GM23338 (cell line): ENCODE data around the gene MAP2K4. TPM values are rescaled to one million over a fixed set of nuclear protein-coding genes. Genes with fewer than 3 reads are reported as not detected.

ENCODE experiments used
- ATAC-seq: fragments of 200-7000 bp; cut with Tn5 transposase; 3 replicates; pipeline ENCODE4 v1.9.1; 2020
- DNase-seq: peaks from one replicate; pipeline ENCODE4 v3.0.0-alpha.2; 2015; ENCODE audit warnings: low spot score
- H2AFZ ChIP-seq: fragments of 200-600 bp; sonication (generic); 2 replicates; pipeline ENCODE4 v1.8.0; 2016; ENCODE audit warnings: antibody characterized with exemption, mild to moderate bottlenecking, moderate library complexity
- H3F3A ChIP-seq: fragments of 200-600 bp; sonication (generic); replicated peaks from 2 replicates; pipeline ENCODE4 v1.8.0; 2017; ENCODE audit warnings: antibody characterized with exemption, mixed run types, low read depth
- H3K27ac ChIP-seq: fragments of 200-600 bp; sonication (generic); 2 replicates; pipeline ENCODE4 v1.6.1; 2016; ENCODE audit warnings: low read depth
- H3K27me3 ChIP-seq: fragments of 200-600 bp; sonication (generic); 2 replicates; pipeline ENCODE4 v1.8.0; 2016; ENCODE audit warnings: mild to moderate bottlenecking, mixed run types, moderate library complexity; ENCODE audit not compliant: insufficient read depth
- H3K36me3 ChIP-seq: fragments of 200-600 bp; sonication (generic); 2 replicates; pipeline ENCODE4 v1.8.0; 2016; ENCODE audit warnings: mild to moderate bottlenecking; ENCODE audit not compliant: insufficient read depth
- H3K4me1 ChIP-seq: fragments of 200-600 bp; sonication (generic); 2 replicates; pipeline ENCODE4 v1.8.0; 2016; ENCODE audit warnings: mild to moderate bottlenecking, moderate library complexity; ENCODE audit not compliant: insufficient read depth
- H3K4me2 ChIP-seq: fragments of 200-600 bp; sonication (generic); 2 replicates; pipeline ENCODE4 v1.7.1; 2017; ENCODE audit warnings: mixed run types
- H3K4me3 ChIP-seq: fragments of 200-600 bp; sonication (generic); 2 replicates; pipeline ENCODE4 v1.6.1; 2016; ENCODE audit warnings: mixed run types
- H3K79me2 ChIP-seq: fragments of 200-600 bp; sonication (generic); replicated peaks from 2 replicates; pipeline ENCODE4 v1.8.0; 2017; ENCODE audit warnings: mild to moderate bottlenecking; ENCODE audit not compliant: insufficient read depth
- H3K9me2 ChIP-seq: fragments of 200-600 bp; sonication (generic); 2 replicates; pipeline ENCODE4 v1.8.0; 2017; ENCODE audit not compliant: insufficient read depth
- H4K20me1 ChIP-seq: fragments of 200-600 bp; sonication (generic); replicated peaks from 2 replicates; pipeline ENCODE4 v1.8.0; 2017; ENCODE audit warnings: mild to moderate bottlenecking; ENCODE audit not compliant: insufficient read depth
- H3K27ac Mint-ChIP-seq: 2 replicates; pipeline ENCODE4 v1.8.0; 2020; ENCODE audit warnings: inconsistent platforms, mild to moderate bottlenecking, moderate library complexity, mixed read lengths
- H3K27me3 Mint-ChIP-seq: 3 replicates; pipeline ENCODE4 v1.8.0; 2022; ENCODE audit warnings: low read depth, mild to moderate bottlenecking, moderate library complexity, mixed read lengths, inconsistent platforms; ENCODE audit not compliant: insufficient read depth, poor library complexity
- H3K36me3 Mint-ChIP-seq: 3 replicates; pipeline ENCODE4 v1.8.0; 2021; ENCODE audit warnings: low read depth, mild to moderate bottlenecking, inconsistent platforms, moderate library complexity, mixed read lengths
- H3K4me1 Mint-ChIP-seq: 3 replicates; pipeline ENCODE4 v1.8.0; 2020; ENCODE audit warnings: mild to moderate bottlenecking, inconsistent platforms, mixed read lengths
- H3K4me3 Mint-ChIP-seq: 3 replicates; pipeline ENCODE4 v1.8.0; 2021; ENCODE audit warnings: moderate library complexity, mild to moderate bottlenecking, inconsistent platforms, mixed read lengths
- H3K9me3 Mint-ChIP-seq: 3 replicates; pipeline ENCODE4 v1.8.0; 2020; ENCODE audit warnings: moderate library complexity, mild to moderate bottlenecking, inconsistent platforms, mixed read lengths
- CREB1 ChIP-seq: fragments of 250-450 bp; sonication (Bioruptor Pico); IDR thresholded peaks from 2 replicates; pipeline ENCODE4 v1.5.0; 2020; ENCODE audit warnings: low read depth, mild to moderate bottlenecking, moderate library complexity
- CTCF ChIP-seq, 2 experiments: fragments of 200-600 bp in 1 of 2; sonication (generic) in 1 of 2; conservative IDR thresholded peaks; 2 replicates each; pipeline versions ENCODE4 v1.5.1 to v1.6.1; 2016 to 2017; ENCODE audit warnings: antibody characterized with exemption in 2 of 2, low read depth in 2 of 2, mild to moderate bottlenecking in 2 of 2, moderate library complexity in 1 of 2
- EZH2 ChIP-seq: fragments of 200-600 bp; sonication (generic); IDR thresholded peaks from one replicate; pipeline ENCODE4 v1.8.0; 2017; ENCODE audit warnings: antibody characterized with exemption, mild to moderate bottlenecking, low read depth; ENCODE audit not compliant: unreplicated experiment
- EZH2phosphoT487 ChIP-seq: fragments of 200-600 bp; sonication (generic); IDR thresholded peaks from one replicate; pipeline ENCODE4 v1.8.1; 2018; ENCODE audit warnings: antibody characterized with exemption; ENCODE audit not compliant: unreplicated experiment
- JUNB ChIP-seq: IDR thresholded peaks from one replicate; pipeline ENCODE4 v1.6.1; 2016; ENCODE audit warnings: antibody characterized with exemption; ENCODE audit not compliant: unreplicated experiment
- NANOG ChIP-seq: IDR thresholded peaks from 2 replicates; pipeline ENCODE4 v1.6.1; 2016; ENCODE audit warnings: antibody characterized with exemption, borderline replicate concordance
- POLR2AphosphoS5 ChIP-seq: IDR thresholded peaks from 2 replicates; pipeline ENCODE4 v1.6.1; 2016; ENCODE audit warnings: antibody characterized with exemption, low read depth
- REST ChIP-seq: IDR thresholded peaks from one replicate; pipeline ENCODE4 v1.6.1; 2018; ENCODE audit warnings: antibody characterized with exemption; ENCODE audit not compliant: unreplicated experiment
- STAT1 ChIP-seq: IDR thresholded peaks from one replicate; pipeline ENCODE4 v1.6.1; 2016; ENCODE audit warnings: antibody characterized with exemption; ENCODE audit not compliant: unreplicated experiment
- ZNF114 ChIP-seq: fragments of 250-450 bp; sonication (Bioruptor Pico); IDR thresholded peaks from 2 replicates; pipeline ENCODE4 v1.5.0; 2020; ENCODE audit warnings: mild to moderate bottlenecking, moderate library complexity
- ZNF331 ChIP-seq: fragments of 250-450 bp; sonication (Bioruptor Pico); IDR thresholded peaks from 2 replicates; pipeline ENCODE4 v1.5.0; 2020; ENCODE audit warnings: low read depth, mild to moderate bottlenecking, moderate library complexity
- ZNF462 ChIP-seq: fragments of 250-450 bp; sonication (Bioruptor Pico); IDR thresholded peaks from 2 replicates; pipeline ENCODE4 v1.5.0; 2020; ENCODE audit warnings: mild to moderate bottlenecking, moderate library complexity
- polyA plus RNA-seq: library from polyadenylated mRNA; unstranded; fragments of >200 nt; fragmentation: Nextera tagmentation; extraction: Ambion mirVana; gene quantifications from 2 replicates; pipeline ENCODE4 v1.2.1, GENCODE V29; 2016
- total RNA-seq: library from RNA; depleted of rRNA; stranded (reverse); fragments of >200 nt; shearing (Covaris generic); gene quantifications from 2 replicates; pipeline ENCODE4 v1.2.3, GENCODE V29; 2014

Gene MAP2K4
- total and polyA plus RNA-seq, 2 experiments from 2014 or later, result 25.3 to 36.4 TPM

- no peak for TF ChIP-seq JUNB
- TF ChIP-seq POLR2AphosphoS5, result no peak
- no peak for TF ChIP-seq REST
- TF ChIP-seq EZH2, result no peak
- no peak for TF ChIP-seq ZNF331 (CRISPR knock-in tag)
- TF ChIP-seq STAT1, result no peak
- no peak for TF ChIP-seq CTCF (conservative IDR thresholded peaks at IDR 0.05; ENCODE audit: low read depth in 2 of 2)
- TF ChIP-seq ZNF114 (CRISPR knock-in tag), result no peak
- TF ChIP-seq CREB1, result no peak
- TF ChIP-seq NANOG, result no peak
- no peak for TF ChIP-seq EZH2phosphoT487
These were observed 76.6 kb downstream of the MAP2K4 start (continued) for GRCh38 chr17:12097326-12097725.

- Histone ChIP-seq H3K4me1 (no peaks in the 10 kb centered on the region), H3K4me3 (no peak overlapping the region), H3K27me3 (no peaks in the 10 kb centered on the region), H3F3A (no peaks in the 10 kb centered on the region), H3K36me3 (no peaks in the 10 kb centered on the region), H3K4me2 (no peak overlapping the region), H3K27ac (no peak overlapping the region), H3K79me2 (peaks cover 23% of the 10 kb centered on the region), H4K20me1 (no peaks in the 10 kb centered on the region; the same call in 1 of the 2 replicates), H3K9me2 (no peaks in the 10 kb centered on the region), H2AFZ (no peak overlapping the region)
- Mint-ChIP-seq H3K9me3 (no peaks in the 10 kb centered on the region), H3K4me3 (no peak overlapping the region), H3K4me1 (no peaks in the 10 kb centered on the region), H3K27ac (no peak overlapping the region), H3K27me3 (peaks cover 1% of the 10 kb centered on the region), H3K36me3 (peaks cover 16% of the 10 kb centered on the region; the same call in 1 of the 3 replicates)
- DNase-seq (no peak), ATAC-seq (no peak)
- TF ChIP-seq ZNF462 (CRISPR knock-in tag), result no peak
These were observed 77.9 kb downstream of the MAP2K4 start for GRCh38 chr17:12098568-12098967.
